ENCODE data around the gene RCAN2.

The RCAN2 gene

DNA sequence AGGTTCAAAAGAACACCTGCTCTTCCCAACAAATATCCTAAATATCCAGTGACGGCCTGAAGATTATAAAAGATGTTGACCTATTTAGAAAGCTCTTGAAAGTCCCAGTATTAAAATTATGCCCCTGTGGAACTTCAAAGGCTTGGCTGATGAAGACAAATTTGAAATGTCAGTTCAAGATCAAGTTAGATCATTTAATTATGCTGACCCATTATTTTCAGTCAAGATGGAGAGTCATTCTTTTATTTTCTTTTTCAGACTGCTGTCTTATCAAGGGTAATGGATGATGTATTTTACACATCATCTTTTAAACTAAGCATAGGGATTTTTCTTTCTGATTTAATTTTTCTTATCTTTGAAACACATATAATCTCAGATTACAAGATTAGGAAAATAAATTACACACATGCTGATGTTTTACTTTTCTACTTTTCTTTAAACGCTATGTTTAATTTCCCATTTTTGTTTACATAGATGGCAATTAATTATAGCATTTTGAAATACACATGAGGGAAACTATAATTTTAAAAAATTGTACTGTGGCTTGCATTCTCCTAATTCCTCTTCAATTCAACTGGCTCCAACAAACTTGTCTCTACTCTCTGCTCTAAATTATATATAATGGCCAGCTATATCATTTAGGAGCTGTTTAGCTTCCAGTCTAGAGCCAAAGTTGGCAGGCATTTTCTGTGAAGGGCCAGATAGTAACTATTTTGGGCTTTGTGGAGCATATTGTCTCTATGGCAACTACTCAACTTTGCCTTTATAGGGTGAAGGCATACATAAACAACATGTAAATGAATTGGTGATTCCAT, 123.7 kb downstream of the RCAN2 start:
- no peaks in the 10 kb centered on the region for H3K79me2 ChIP-seq (ENCODE audit: low read length)
- no peak overlapping the region for H3K27ac ChIP-seq (ENCODE audit: low read length)
- no peak overlapping the region for H2AFZ ChIP-seq (ENCODE audit: low read length)
- TF ChIP-seq EZH2 (optimal IDR thresholded peaks at IDR 0.05; ENCODE audit: low read depth, low read length) (no peak), EZH2phosphoT487 (IDR thresholded peaks at IDR 0.05; ENCODE audit: low read length) (no peak)
- TF ChIP-seq, protein P1, sequence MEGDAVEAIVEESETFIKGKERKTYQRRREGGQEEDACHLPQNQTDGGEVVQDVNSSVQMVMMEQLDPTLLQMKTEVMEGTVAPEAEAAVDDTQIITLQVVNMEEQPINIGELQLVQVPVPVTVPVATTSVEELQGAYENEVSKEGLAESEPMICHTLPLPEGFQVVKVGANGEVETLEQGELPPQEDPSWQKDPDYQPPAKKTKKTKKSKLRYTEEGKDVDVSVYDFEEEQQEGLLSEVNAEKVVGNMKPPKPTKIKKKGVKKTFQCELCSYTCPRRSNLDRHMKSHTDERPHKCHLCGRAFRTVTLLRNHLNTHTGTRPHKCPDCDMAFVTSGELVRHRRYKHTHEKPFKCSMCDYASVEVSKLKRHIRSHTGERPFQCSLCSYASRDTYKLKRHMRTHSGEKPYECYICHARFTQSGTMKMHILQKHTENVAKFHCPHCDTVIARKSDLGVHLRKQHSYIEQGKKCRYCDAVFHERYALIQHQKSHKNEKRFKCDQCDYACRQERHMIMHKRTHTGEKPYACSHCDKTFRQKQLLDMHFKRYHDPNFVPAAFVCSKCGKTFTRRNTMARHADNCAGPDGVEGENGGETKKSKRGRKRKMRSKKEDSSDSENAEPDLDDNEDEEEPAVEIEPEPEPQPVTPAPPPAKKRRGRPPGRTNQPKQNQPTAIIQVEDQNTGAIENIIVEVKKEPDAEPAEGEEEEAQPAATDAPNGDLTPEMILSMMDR (IDR thresholded peaks at IDR 0.05; ENCODE audit: low read length), result no peak
- H3K36me3 ChIP-seq (replicated peaks; ENCODE audit: insufficient read depth, low read length), result no peaks in the 10 kb centered on the region
- no peak overlapping the region for H3K9ac ChIP-seq (ENCODE audit: low read length)
- no peaks in the 10 kb centered on the region for H3F3A ChIP-seq (ENCODE audit: insufficient read depth, low read length)
- H3K9me2 ChIP-seq (replicated peaks; ENCODE audit: insufficient read depth, low read length), result no peaks in the 10 kb centered on the region
- H3K4me1 ChIP-seq (ENCODE audit: low read length), result no peaks in the 10 kb centered on the region
- no peaks in the 10 kb centered on the region for H3K27me3 ChIP-seq (replicated peaks; ENCODE audit: insufficient read depth, low read length)
- H4K20me1 ChIP-seq (ENCODE audit: insufficient read depth, low read length), result no peaks in the 10 kb centered on the region
- H3K4me2 ChIP-seq (ENCODE audit: low read depth, low read length), result no peak overlapping the region
- H3K9me3 ChIP-seq (replicated peaks; ENCODE audit: insufficient read depth, low read length), result no peaks in the 10 kb centered on the region
- no peak for DNase-seq
- no peak overlapping the region for H3K4me3 ChIP-seq (ENCODE audit: low read length)

DNA sequence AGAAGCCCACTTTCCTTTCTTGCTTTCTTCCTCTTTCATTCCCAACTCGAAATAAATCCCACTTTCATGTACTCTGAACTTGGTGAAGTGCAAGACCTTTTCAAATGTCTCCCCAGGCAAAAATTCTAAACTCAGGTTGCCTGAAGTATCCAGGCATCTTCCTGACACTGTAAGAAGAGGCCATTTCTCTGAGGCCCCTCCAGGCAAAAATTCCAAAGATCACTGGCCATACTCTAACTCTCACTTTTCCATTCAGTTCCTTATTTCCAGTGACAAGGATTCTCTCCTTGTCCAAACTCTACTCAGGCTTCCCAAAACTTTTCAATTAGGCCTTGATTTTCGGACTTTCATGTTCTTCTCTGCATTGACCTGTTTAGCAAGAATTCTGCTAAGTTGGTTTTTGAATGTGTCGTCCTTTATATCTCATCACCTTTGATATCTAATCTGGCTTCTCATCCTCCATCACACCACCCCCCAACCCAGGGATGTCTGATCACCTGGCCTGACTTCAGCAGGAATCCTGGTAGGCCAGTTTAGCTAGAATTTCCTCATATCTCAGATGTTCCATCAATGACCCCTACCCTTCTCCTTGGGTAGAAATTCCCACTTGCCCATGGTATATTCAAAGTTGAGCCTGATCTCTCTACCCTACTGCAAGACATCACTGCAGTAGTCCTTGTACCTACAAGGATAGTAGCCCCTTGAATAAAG, 124.9 kb downstream of the RCAN2 start:
- no peak for DNase-seq
- Histone ChIP-seq H3K9ac (ENCODE audit: low read length) (no peak overlapping the region), H3K4me2 (ENCODE audit: low read depth, low read length) (no peak overlapping the region), H3K27me3 (replicated peaks; ENCODE audit: insufficient read depth, low read length) (no peaks in the 10 kb centered on the region), H3K9me2 (replicated peaks; ENCODE audit: insufficient read depth, low read length) (no peaks in the 10 kb centered on the region), H3K36me3 (replicated peaks; ENCODE audit: insufficient read depth, low read length) (no peaks in the 10 kb centered on the region), H3K27ac (ENCODE audit: low read length) (no peak overlapping the region), H3K4me1 (ENCODE audit: low read length) (no peaks in the 10 kb centered on the region), H3K79me2 (ENCODE audit: low read length) (no peaks in the 10 kb centered on the region), H3F3A (ENCODE audit: insufficient read depth, low read length) (no peaks in the 10 kb centered on the region), H3K4me3 (ENCODE audit: low read length) (no peak overlapping the region), H2AFZ (ENCODE audit: low read length) (no peak overlapping the region), H4K20me1 (ENCODE audit: insufficient read depth, low read length) (no peaks in the 10 kb centered on the region), H3K9me3 (replicated peaks; ENCODE audit: insufficient read depth, low read length) (no peaks in the 10 kb centered on the region)
- no peak for TF ChIP-seq EZH2 (optimal IDR thresholded peaks at IDR 0.05; ENCODE audit: low read depth, low read length)

DNA sequence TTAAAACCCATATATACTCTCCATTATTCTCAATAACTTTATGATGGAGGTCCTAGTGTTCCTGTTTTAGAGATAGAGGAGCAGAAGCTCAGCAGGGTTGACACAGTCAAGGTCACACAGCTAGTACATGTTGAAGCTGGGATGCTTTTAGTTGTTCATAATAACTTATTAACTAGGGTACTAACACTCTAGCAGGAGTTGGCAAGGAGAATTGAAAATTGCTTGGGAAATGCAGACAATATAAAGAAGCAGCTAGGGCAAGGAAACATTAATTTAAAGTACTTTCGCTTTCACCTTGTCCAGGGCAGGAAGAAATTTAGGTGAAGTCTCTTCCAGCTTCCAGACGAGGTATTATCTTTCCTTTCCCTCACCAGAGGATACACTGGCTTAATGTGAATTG, 133.7 kb downstream of the RCAN2 start:
- no peaks in the 10 kb centered on the region for H3K36me3 ChIP-seq (replicated peaks; ENCODE audit: insufficient read depth, low read length)
- no peak overlapping the region for H3K4me3 ChIP-seq (ENCODE audit: low read length)
- no peaks in the 10 kb centered on the region for H3K4me1 ChIP-seq (ENCODE audit: low read length)
- H3K27me3 ChIP-seq (replicated peaks; ENCODE audit: insufficient read depth, low read length), result no peaks in the 10 kb centered on the region
- no peaks in the 10 kb centered on the region for H3F3A ChIP-seq (ENCODE audit: insufficient read depth, low read length)
- H2AFZ ChIP-seq (ENCODE audit: low read length), result no peak overlapping the region
- no peak overlapping the region for H3K9ac ChIP-seq (ENCODE audit: low read length)
- H3K9me3 ChIP-seq (replicated peaks; ENCODE audit: insufficient read depth, low read length), result no peaks in the 10 kb centered on the region
- no peak for TF ChIP-seq EZH2 (optimal IDR thresholded peaks at IDR 0.05; ENCODE audit: low read depth, low read length)
- TF ChIP-seq EZH2phosphoT487 (IDR thresholded peaks at IDR 0.05; ENCODE audit: low read length), result no peak
- TF ChIP-seq, protein P1 (IDR thresholded peaks at IDR 0.05; ENCODE audit: low read length), result no peak
- H3K4me2 ChIP-seq (ENCODE audit: low read depth, low read length), result no peak overlapping the region
- H4K20me1 ChIP-seq (ENCODE audit: insufficient read depth, low read length), result no peaks in the 10 kb centered on the region
- H3K27ac ChIP-seq (ENCODE audit: low read length), result no peak overlapping the region
- DNase-seq, result no peak
- no peaks in the 10 kb centered on the region for H3K9me2 ChIP-seq (replicated peaks; ENCODE audit: insufficient read depth, low read length)
- H3K79me2 ChIP-seq (ENCODE audit: low read length), result no peaks in the 10 kb centered on the region
